ENCODE results near the gene PFAS.

DNA sequence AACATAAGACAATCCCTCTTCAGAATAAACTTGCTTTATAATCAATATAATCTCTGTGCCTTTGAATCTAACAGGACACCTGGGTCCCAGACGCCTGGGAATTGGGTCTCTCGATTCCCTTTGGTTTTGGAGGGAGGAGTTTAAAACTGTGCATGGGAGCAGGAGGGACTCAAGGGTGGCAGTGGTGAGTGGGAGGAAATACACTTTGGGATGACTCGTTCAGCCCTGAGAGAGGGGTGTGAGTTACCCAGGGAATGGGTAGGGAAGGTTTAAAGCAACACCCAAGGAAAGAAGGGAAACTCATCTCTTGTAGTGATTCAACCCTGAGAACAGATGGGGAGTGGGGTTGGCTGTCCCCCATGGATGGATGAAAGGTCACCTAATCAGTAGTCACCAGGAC, 41.0 kb downstream of the PFAS start:
- TF ChIP-seq, protein P1, sequence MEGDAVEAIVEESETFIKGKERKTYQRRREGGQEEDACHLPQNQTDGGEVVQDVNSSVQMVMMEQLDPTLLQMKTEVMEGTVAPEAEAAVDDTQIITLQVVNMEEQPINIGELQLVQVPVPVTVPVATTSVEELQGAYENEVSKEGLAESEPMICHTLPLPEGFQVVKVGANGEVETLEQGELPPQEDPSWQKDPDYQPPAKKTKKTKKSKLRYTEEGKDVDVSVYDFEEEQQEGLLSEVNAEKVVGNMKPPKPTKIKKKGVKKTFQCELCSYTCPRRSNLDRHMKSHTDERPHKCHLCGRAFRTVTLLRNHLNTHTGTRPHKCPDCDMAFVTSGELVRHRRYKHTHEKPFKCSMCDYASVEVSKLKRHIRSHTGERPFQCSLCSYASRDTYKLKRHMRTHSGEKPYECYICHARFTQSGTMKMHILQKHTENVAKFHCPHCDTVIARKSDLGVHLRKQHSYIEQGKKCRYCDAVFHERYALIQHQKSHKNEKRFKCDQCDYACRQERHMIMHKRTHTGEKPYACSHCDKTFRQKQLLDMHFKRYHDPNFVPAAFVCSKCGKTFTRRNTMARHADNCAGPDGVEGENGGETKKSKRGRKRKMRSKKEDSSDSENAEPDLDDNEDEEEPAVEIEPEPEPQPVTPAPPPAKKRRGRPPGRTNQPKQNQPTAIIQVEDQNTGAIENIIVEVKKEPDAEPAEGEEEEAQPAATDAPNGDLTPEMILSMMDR (IDR thresholded peaks at IDR 0.05): no peak
- TF ChIP-seq POLR2A (IDR thresholded peaks at IDR 0.05): no peak
